Ectodermal cell (in vitro differentiated cells): Measurements from ENCODE around the gene RAB11FIP4.

Experiments
- H3K27ac ChIP-seq: 2 replicates; pipeline ENCODE4 v1.7.0; 2013; ENCODE audit warnings: mild to moderate bottlenecking, low read depth, low read length; ENCODE audit not compliant: insufficient read depth, poor library complexity, severe bottlenecking
- H3K27me3 ChIP-seq: 2 replicates; pipeline ENCODE4 v1.7.0; 2013; ENCODE audit warnings: mild to moderate bottlenecking, low read length; ENCODE audit not compliant: insufficient read depth, control insufficient read depth, poor library complexity, severe bottlenecking
- H3K36me3 ChIP-seq: one replicate; pipeline ENCODE4 v1.7.0; 2013; ENCODE audit warnings: low read length; ENCODE audit not compliant: control insufficient read depth, insufficient read depth
- H3K4me1 ChIP-seq: one replicate; pipeline ENCODE4 v1.7.0; 2013; ENCODE audit warnings: low read length; ENCODE audit not compliant: control insufficient read depth, insufficient read depth
- H3K4me3 ChIP-seq: 2 replicates; pipeline ENCODE4 v1.7.0; 2013; ENCODE audit warnings: low read depth, low read length, control low read depth; ENCODE audit not compliant: insufficient read depth
- H3K9me3 ChIP-seq: 2 replicates; pipeline ENCODE4 v1.7.0; 2013; ENCODE audit warnings: mild to moderate bottlenecking, low read length, moderate library complexity; ENCODE audit not compliant: control insufficient read depth
- WGBS, 2 experiments: methylation state at CpG; one replicate each; pipeline ENCODE4 v1.1.7; 2013; ENCODE audit warnings: missing lambda C conversion rate in 2 of 2; 5-methylcytosine and 5-hydroxymethylcytosine counted together

RAB11FIP4 gene

DNA sequence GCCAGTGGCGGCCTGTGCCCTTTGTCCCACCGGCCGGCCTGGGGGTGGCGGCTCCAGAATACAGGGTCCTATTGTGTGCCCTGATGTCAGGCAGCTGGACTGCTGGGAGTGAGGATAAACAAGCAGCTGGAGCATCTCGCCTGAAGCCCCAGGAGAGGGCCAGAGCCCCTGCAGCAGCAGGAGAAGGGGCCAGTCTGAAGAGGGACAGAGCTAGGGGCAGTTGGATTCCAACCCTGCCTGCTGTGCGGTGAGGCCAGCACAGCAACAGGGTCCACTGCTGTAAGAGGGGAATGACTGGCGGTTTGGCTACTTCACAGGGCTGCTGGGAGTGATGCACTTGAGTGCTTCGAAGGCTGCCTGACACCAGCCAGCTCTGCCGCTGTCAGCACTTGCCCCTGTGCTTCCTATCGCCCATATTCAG, 25.0 kb downstream of the RAB11FIP4 start:
- H3K27ac ChIP-seq: peak overlapping the region; percentile 63
- peaks cover 55% of the 10 kb centered on the region for H3K4me1 ChIP-seq

DNA sequence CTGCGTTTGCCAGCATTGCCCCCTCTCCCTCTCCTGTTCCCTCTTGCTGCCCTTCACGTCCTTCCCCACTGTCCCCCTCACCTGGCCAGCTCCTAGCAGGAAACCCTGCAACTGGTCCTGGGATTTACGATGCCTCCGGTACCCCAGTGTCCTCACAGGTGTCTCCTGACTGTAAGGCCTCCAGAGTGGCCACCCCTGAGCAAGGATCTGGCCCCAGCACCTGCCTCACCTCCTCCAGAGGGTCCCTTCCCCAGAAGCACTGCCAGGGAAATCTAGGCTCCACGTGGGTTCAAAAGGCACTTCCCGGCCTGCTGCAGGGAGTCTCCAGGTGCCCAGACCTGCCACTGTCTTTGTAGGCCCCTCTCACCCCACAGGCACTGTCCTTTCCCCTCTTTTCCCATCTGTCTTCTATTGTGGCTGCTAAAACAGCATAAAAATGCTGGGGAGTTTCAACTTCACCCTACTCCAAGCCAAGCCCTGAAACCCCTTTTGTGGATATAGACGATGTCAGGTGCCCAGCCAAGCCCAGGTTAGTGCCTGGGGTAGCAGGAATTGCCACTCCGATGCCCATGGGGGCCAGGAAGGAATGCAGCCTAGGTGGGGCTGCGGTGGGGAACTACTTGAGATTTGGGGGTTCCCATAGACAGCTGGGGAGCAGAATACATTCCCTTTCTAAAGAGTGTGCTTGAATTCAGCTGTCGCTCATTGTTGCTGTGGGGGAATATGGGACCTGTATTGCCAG, 25.7 kb downstream of the RAB11FIP4 start:
- WGBS, 2 experiments: 73 to 77% methylated on average over 10 of the region's 10 CpGs
- peaks cover 55% of the 10 kb centered on the region for H3K4me1 ChIP-seq
- H3K27ac ChIP-seq: no peak overlapping the region

More for the DNA sequence above, 25.0 kb downstream of the RAB11FIP4 start:
- Histone ChIP-seq H3K27me3 (peaks cover 37% of the 10 kb centered on the region), H3K4me3 (no peak overlapping the region), H3K9me3 (no peaks in the 10 kb centered on the region), H3K36me3 (no peaks in the 10 kb centered on the region)
- 19 to 21% methylated on average over 10 of the region's 10 CpGs for WGBS, 2 experiments

DNA sequence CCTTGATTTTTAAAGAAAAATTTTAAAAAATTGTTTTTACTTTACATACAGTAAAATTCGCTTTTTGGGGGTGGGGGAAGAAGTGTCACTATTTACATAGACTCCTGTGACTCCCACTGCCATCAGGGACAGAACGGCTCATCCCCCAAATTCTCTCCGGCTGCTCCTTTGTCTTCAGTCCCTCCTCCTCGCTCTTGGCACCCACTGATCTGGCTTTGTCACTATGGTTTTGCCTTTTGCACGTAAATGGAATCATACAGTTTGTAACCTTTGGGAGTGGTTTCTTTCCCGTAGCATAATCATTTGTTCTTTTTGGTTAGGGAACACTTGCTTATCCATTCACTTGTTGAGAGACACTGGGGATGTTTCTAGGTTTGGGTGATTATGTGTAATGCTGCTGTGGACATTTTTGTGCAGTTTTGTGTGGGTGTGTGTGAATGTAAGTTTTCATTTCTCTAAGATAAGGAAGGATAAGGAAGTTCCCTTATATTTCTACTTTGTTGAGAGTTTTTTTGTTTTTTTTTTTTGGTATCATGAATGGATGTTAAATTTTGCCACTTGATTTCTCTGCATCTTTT, 27.4 kb downstream of the RAB11FIP4 start:
- WGBS, 2 experiments: 5 to 7% methylated on average over 5 to 6 of the region's 6 CpGs
- H3K4me1 ChIP-seq: peaks cover 40% of the 10 kb centered on the region
- no peak overlapping the region for H3K4me3 ChIP-seq
- H3K27ac ChIP-seq: no peak overlapping the region
- H3K27me3 ChIP-seq: peaks cover 16% of the 10 kb centered on the region
- H3K36me3 ChIP-seq: no peaks in the 10 kb centered on the region
- no peaks in the 10 kb centered on the region for H3K9me3 ChIP-seq

More for the DNA sequence above, 25.7 kb downstream of the RAB11FIP4 start:
- H3K36me3 ChIP-seq: no peaks in the 10 kb centered on the region
- H3K27me3 ChIP-seq: peaks cover 30% of the 10 kb centered on the region
- no peaks in the 10 kb centered on the region for H3K9me3 ChIP-seq
- H3K4me3 ChIP-seq: no peak overlapping the region

DNA sequence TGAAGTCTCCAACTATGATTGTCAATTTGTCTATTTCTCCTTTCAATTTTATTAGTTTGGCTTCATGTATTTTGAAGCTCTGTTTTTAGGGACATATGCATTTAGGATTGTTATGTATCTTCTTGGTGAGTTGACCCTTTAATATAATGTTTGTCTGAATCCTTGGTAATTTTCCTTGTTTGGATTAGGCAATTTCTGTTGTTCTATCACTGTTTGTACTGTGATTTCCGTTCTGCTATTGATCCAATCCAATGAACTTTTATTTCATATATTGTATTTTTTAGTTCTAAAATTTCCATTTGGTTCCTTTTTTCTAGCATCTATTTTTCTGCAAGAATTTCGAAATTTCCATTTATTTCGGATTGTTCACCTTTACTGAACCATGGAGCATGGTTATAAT, 31.0 kb downstream of the RAB11FIP4 start:
- 81 to 83% methylated on average over 1 to 2 of the region's 3 CpGs for WGBS, 2 experiments
- no peaks in the 10 kb centered on the region for H3K9me3 ChIP-seq
- peaks cover 13% of the 10 kb centered on the region for H3K4me1 ChIP-seq
- H3K27ac ChIP-seq: no peak overlapping the region
- peaks cover 3% of the 10 kb centered on the region for H3K27me3 ChIP-seq
- no peaks in the 10 kb centered on the region for H3K36me3 ChIP-seq
- H3K4me3 ChIP-seq: no peak overlapping the region

DNA sequence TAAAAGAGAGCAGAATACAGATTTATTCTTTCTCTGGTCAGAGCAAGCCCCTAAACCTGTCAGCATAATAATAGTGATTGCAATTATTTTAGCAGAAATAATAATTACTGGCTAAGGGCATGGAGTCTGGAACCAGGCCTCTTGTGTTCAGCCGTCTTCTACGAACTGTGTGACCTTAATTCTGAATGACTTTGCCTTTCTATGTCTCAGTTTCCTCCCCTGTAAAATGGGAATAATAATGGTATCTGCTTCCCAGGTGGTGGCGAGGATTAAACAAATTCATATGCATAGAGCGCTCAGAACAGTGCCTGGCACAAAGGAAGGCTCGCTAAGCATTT, 33.4 kb downstream of the RAB11FIP4 start:
- Histone ChIP-seq H3K36me3 (no peaks in the 10 kb centered on the region), H3K4me1 (peaks cover 8% of the 10 kb centered on the region), H3K27me3 (peaks cover 3% of the 10 kb centered on the region), H3K27ac (no peak overlapping the region), H3K4me3 (no peak overlapping the region), H3K9me3 (no peaks in the 10 kb centered on the region)
- WGBS, 2 experiments: 38 to 42% methylated on average over 5 of the region's 5 CpGs

DNA sequence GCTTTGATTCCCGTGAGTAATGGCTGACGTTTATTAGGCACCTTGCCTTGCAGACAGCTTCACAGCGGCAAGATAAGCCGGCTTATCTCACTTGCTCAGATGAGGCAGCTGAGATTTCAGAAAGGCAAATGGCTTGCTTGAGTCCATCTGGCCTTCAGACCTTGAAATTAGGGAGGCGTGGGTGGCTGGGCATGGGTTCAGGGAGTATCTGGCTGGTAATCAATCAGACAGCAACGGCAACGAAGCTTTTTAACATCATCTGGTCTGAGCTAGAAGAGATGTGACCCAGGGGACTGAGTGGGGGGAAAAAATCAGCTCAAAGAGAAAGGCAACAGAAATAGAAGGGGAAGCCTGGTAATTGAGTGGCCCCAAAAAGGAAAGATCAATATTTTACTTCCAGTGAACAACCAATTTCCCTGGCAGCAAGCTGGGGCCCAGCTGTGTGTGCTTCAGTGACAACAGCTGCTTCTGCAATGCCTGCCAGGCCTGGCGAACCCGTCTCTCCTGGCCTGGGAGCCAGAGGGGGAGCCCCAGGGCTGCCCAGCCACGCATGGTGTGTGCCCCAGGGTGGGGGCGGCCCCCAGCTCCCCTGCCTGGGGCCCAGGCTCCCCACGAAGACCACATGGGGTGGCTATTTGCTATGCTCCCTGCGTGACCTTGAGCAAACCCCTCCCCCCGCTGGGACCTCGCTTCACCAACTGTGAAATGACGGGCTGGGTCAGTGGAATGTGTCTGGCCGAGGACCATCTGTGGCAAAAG, 34.0 kb downstream of the RAB11FIP4 start:
- Histone ChIP-seq H3K36me3 (no peaks in the 10 kb centered on the region), H3K27ac (peak overlapping the region; percentile 11), H3K4me1 (peaks cover 8% of the 10 kb centered on the region), H3K9me3 (no peaks in the 10 kb centered on the region), H3K27me3 (peaks cover 3% of the 10 kb centered on the region), H3K4me3 (no peak overlapping the region)
- WGBS, 2 experiments: 37 to 38% methylated on average over 17 of the region's 17 CpGs

DNA sequence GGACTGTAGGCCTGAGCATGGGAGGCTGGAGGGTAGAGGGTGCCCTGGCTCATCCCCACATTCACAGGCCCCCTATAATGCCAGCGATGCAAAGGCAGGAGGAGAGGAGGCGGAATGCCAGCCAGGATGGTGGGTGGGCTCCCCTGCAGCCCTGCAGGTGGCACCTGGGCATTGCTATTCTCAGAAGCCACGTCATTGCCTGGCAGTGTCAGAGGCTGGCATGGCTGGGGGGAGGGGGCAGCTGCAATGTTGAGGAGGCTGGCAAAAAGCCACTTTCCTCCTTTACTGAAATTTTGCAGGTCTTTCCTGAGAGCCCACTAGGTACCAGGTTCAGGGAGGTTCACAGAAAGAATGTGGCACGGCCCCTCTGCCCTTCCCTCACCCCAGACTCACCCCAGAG, 36.2 kb downstream of the RAB11FIP4 start:
- H3K4me3 ChIP-seq: no peak overlapping the region
- no peak overlapping the region for H3K27ac ChIP-seq
- peaks cover 3% of the 10 kb centered on the region for H3K27me3 ChIP-seq
- peaks cover 17% of the 10 kb centered on the region for H3K4me1 ChIP-seq
- WGBS, 2 experiments: 92 to 93% methylated on average over 4 of the region's 4 CpGs
- H3K9me3 ChIP-seq: no peaks in the 10 kb centered on the region
- no peaks in the 10 kb centered on the region for H3K36me3 ChIP-seq

DNA sequence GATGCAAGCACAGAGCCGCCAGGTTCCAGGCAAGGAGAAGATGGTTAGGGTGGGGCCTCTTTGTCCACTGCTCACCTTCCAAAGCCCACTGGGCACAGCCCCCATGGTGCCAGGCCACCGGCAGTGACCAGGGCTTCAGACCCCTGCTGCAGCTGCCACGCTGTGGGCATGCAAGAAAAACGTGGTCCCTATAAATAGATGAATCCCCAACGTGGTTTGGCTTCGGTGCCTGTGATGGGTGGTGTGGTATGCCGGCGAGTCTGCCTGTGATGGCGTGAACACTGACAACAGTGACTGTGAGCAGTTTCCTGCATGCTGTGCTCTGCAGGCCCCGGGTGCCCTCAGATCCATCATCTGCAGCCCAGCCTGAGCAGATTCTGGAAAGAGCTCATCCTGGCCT, 36.6 kb downstream of the RAB11FIP4 start:
- H3K27me3 ChIP-seq: peaks cover 3% of the 10 kb centered on the region
- WGBS, 2 experiments: 91 to 92% methylated on average over 10 of the region's 10 CpGs
- no peak overlapping the region for H3K27ac ChIP-seq
- peaks cover 17% of the 10 kb centered on the region for H3K4me1 ChIP-seq
- H3K36me3 ChIP-seq: no peaks in the 10 kb centered on the region
- H3K9me3 ChIP-seq: no peaks in the 10 kb centered on the region
- no peak overlapping the region for H3K4me3 ChIP-seq

DNA sequence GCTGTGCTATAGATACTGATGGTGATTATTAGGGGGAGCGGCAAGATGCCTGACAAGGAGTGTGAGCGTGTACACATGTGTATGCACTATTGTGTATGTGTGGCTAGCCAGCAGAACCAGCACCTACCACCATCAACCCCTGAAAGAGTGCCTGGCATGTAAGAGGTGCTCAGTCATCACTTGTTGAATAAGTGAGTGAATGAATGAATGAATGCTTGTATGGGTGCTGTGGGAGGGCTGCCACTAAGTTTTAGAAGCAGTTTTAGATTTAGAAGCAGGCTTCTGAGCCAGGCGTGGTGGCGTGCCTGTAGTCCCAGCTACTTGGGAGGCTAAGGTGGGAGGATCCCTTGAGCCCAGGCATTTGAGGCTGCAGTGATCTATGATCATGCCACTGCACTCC, 37.0 kb downstream of the RAB11FIP4 start:
- no peaks in the 10 kb centered on the region for H3K36me3 ChIP-seq
- no peak overlapping the region for H3K27ac ChIP-seq
- H3K4me3 ChIP-seq: no peak overlapping the region
- H3K9me3 ChIP-seq: no peaks in the 10 kb centered on the region
- H3K27me3 ChIP-seq: peaks cover under 1% of the 10 kb centered on the region
- WGBS, 2 experiments: 95% methylated on average over 4 of the region's 4 CpGs
- H3K4me1 ChIP-seq: peaks cover 17% of the 10 kb centered on the region

DNA sequence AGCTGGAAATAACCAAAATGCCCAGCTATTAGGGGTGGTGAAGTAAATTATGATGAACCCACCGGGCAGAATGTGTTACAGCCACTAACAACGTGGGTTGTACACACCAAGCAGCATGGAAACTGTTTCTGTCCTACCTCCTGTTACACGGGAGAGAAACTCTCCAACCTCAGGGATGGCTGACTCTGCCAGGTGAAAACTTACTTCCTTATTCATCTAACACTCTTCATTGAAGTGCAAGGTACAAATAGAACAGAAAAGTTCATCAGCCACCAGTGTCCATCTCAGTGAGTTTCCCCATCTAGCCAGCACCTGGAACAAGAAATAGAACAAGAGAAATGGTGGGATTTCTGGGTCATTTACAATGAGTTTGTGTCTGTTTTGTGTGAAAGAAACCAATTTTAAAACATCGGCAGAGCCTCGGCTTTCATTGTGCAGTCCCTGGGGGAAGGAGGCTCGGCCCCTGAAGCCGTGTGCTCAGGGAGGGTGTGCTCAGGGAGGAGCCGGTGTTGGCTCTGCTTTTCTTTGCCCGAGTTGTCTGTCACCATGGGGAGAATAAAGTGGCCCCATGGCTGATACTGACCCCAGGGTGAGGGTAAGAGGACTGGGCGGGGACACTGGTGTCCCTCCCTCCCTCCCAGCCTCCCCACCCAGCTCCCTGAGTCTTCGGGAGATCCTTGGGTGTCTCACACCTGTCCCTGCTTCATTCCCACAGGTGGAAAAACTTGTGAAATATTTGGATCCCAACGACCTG, 39.8 kb downstream of the RAB11FIP4 start:
- no peak overlapping the region for H3K27ac ChIP-seq
- no peaks in the 10 kb centered on the region for H3K9me3 ChIP-seq
- 56 to 58% methylated on average over 12 of the region's 12 CpGs for WGBS, 2 experiments
- no peaks in the 10 kb centered on the region for H3K27me3 ChIP-seq
- H3K36me3 ChIP-seq: no peaks in the 10 kb centered on the region
- H3K4me3 ChIP-seq: no peak overlapping the region
- peaks cover 9% of the 10 kb centered on the region for H3K4me1 ChIP-seq
